Measurements from ENCODE around the gene FBN2. TPM values are rescaled to one million over a fixed set of nuclear protein-coding genes. Genes with fewer than 3 reads are reported as not detected.

FBN2 gene
- total and polyA plus RNA-seq, 2 donors (not counting 1 experiment from before 2014, with no cell fraction given) = 43.1 to 80.1 TPM

DNA sequence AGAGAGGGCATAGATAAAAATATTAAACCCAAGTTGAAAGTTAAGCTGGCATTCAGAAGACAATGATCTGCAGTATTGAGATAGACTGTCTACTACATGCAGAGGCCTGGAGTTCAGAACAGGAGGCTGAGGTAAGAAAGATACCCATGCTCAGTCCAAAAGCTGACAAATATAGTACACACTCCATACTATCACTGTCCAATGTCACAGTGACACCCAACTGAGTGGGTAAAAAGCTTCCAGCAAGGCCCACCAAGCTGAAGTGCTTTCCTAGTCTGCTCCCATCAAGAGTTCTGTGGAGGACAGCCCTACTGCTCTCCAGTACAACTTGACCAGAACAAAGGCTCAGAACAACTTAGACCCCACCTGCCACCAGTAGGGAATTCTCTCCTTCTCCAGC is 329.6 kb downstream of the FBN2 start:
- H3K4me1 ChIP-seq (ENCODE audit: control insufficient read depth, extremely low read depth, insufficient read depth, low read length) = no peaks in the 10 kb centered on the region
- no peak overlapping the region for H3K4me2 ChIP-seq (ENCODE audit: extremely low read depth, insufficient read depth, low read length)

More for the DNA sequence above, 329.6 kb downstream of the FBN2 start:
- H3K27ac ChIP-seq (ENCODE audit: insufficient read depth, low read length) = no peak overlapping the region
- no peaks in the 10 kb centered on the region for H3K79me2 ChIP-seq (ENCODE audit: control insufficient read depth, insufficient read depth, low read length)
- no peak overlapping the region for H3K9ac ChIP-seq (ENCODE audit: insufficient read depth, low read length)
- H3K4me3 ChIP-seq (replicated peaks in 1 of 4; ENCODE audit: control extremely low read depth in 1 of 4, insufficient read depth in 1 of 4, low read depth in 3 of 4, low read length in 4 of 4) = no peak overlapping the region
- H3K9me3 ChIP-seq (ENCODE audit: control insufficient read depth, insufficient read depth, low read depth, low read length) = no peaks in the 10 kb centered on the region
- H3K27me3 ChIP-seq (ENCODE audit: control insufficient read depth, insufficient read depth, low read length) = no peaks in the 10 kb centered on the region
- TF ChIP-seq, protein P1, sequence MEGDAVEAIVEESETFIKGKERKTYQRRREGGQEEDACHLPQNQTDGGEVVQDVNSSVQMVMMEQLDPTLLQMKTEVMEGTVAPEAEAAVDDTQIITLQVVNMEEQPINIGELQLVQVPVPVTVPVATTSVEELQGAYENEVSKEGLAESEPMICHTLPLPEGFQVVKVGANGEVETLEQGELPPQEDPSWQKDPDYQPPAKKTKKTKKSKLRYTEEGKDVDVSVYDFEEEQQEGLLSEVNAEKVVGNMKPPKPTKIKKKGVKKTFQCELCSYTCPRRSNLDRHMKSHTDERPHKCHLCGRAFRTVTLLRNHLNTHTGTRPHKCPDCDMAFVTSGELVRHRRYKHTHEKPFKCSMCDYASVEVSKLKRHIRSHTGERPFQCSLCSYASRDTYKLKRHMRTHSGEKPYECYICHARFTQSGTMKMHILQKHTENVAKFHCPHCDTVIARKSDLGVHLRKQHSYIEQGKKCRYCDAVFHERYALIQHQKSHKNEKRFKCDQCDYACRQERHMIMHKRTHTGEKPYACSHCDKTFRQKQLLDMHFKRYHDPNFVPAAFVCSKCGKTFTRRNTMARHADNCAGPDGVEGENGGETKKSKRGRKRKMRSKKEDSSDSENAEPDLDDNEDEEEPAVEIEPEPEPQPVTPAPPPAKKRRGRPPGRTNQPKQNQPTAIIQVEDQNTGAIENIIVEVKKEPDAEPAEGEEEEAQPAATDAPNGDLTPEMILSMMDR (conservative IDR thresholded peaks at IDR 0.05 in 1 of 2, IDR thresholded peaks at IDR 0.05 in 1 of 2; ENCODE audit: low read depth in 1 of 2, low read length in 2 of 2) = no peak
- no peak for TF ChIP-seq EZH2 (IDR thresholded peaks at IDR 0.05; ENCODE audit: low read length, missing control alignments)
- no peaks in the 10 kb centered on the region for H3K36me3 ChIP-seq (ENCODE audit: control insufficient read depth, insufficient read depth, low read length)
- no peak for DNase-seq (ENCODE audit: low read depth in 2 of 2)
- H2AFZ ChIP-seq (ENCODE audit: low read length) = no peak overlapping the region
- H4K20me1 ChIP-seq (ENCODE audit: control insufficient read depth, extremely low read depth, insufficient read depth, low read length) = no peaks in the 10 kb centered on the region

Data from fibroblast of lung (primary cell).